Keratinocyte (primary cell): ENCODE data around the gene ZNF516.

ENCODE experiments used
- EZH2 ChIP-seq: IDR thresholded peaks from one replicate; pipeline ENCODE4 v1.6.1; 2012; ENCODE audit warnings: inconsistent platforms, mild to moderate bottlenecking, low read length, moderate library complexity
- TF ChIP-seq, protein P1 (sequence below), 3 experiments: IDR thresholded peaks in 1 of 3; conservative IDR thresholded peaks in 1 of 3; optimal IDR thresholded peaks in 1 of 3; 2 replicates in 2 of 3; 3 replicates in 1 of 3; pipeline versions ENCODE3 to v1.5.1; 2011; ENCODE audit warnings: low read length in 3 of 3, mild to moderate bottlenecking in 3 of 3, moderate library complexity in 2 of 3, control low read depth in 1 of 3, inconsistent platforms in 1 of 3; ENCODE audit not compliant: insufficient read depth in 2 of 3; ENCODE audit errors: extremely low read depth in 1 of 3

DNA sequence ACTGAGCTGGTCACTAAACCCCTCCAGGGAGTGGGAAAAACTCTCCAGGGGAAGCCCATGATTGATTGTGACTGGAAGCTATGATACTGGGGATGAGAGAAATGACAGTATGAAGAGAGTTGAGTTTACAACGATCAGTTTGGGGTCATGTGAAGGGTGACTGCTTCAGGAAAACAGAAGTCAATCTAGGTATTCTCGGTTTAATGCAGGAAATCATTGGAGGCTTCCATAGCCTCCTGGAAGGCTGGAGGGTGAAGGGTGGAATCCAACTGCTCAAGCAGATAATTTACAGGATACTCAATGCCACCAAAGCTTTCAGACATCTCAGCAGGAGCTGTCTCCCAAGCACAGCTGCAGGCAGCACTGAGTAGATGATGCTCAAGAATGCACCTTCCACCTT, 154.6 kb downstream of the ZNF516 start:
- TF ChIP-seq, protein P1, sequence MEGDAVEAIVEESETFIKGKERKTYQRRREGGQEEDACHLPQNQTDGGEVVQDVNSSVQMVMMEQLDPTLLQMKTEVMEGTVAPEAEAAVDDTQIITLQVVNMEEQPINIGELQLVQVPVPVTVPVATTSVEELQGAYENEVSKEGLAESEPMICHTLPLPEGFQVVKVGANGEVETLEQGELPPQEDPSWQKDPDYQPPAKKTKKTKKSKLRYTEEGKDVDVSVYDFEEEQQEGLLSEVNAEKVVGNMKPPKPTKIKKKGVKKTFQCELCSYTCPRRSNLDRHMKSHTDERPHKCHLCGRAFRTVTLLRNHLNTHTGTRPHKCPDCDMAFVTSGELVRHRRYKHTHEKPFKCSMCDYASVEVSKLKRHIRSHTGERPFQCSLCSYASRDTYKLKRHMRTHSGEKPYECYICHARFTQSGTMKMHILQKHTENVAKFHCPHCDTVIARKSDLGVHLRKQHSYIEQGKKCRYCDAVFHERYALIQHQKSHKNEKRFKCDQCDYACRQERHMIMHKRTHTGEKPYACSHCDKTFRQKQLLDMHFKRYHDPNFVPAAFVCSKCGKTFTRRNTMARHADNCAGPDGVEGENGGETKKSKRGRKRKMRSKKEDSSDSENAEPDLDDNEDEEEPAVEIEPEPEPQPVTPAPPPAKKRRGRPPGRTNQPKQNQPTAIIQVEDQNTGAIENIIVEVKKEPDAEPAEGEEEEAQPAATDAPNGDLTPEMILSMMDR (optimal IDR thresholded peaks at IDR 0.05 in 1 of 3, IDR thresholded peaks at IDR 0.05 in 1 of 3, conservative IDR thresholded peaks at IDR 0.05 in 1 of 3; ENCODE audit: extremely low read depth in 1 of 3, insufficient read depth in 2 of 3, low read length in 3 of 3) = no peak
- no peak for TF ChIP-seq EZH2
